GM21526 (cell line): Measurements from ENCODE around the gene NDUFAF8.
"Not testable (repeated sequence)": the region's sequence is repeated elsewhere in the genome, so short reads cannot be mapped to it uniquely, and the experiment has no call there.

Experiments used
- ATAC-seq: cut with Tn5 transposase; IDR thresholded peaks from one replicate; pipeline ENCODE4 v1.9.1; 2021; ENCODE audit warnings: moderate library complexity; ENCODE audit not compliant: unreplicated experiment, low FRiP score

NDUFAF8 gene

DNA sequence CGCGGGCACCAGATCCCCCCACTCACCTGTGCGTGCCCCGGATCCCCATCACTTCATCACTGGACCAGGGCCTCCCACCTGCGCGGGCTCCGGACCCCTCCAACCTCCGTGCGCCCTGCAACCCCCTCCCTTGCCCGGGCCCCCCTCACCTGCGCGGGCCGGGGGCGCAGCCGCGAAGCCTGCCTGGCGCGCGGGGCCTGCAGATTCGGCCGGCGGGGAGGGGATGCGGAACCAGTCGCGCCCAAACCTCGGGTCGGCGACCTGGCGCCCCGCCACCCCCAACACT lies 16.6 kb upstream of the NDUFAF8 start:
- ATAC-seq = peak; percentile 9

DNA sequence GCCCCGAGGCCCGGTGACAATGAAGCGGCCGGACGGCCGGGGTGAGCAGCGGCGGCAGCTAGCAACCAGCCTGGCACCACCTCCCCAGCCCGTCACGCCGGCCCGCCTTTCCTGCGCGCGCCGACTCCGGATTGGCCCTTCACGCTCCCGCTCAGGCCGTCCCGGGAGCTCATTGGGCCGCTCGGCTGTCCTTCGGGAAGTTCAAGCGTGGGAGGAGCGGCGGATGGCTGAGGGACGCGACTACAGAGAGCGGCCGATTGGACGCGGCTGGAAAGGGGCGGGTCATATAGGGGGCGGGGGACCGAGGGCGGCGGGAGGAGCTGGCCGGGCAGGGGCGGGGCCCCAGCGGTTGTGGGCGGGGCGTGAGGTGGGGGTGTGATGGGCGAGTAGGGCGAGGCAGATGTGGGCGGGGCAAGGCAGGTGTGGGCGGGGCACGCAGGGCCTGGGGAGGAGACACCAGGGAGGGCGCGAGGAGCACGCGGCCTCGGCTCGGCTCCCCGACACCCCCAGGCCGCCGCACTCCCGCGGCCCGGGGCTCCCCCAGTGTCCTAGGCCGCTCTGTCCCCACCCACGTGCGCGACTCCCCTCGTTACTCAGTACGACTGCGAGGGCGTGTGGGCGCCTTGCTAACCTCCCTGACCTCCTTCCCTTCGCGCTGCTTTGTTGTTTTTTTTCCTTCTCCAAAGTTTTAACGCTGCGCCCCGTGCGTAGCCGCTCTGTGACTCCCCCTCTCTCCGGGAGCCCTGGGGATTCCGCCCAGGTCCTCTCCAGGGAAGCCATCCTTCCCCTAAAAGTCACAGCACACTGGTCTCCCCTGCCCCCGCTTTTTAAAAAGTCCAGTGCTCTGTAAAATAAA lies 16.0 kb upstream of the NDUFAF8 start, which contains the start of gene CEP131:
CEP131 (minus strand) TSS at position 60 of the 856 bp plus-strand sequence. CDS start 2,909 bp downstream, outside the sequence.
- peak; percentile 89 for ATAC-seq

GRCh38 chr17:81223762-81224130 lies 15.4 kb upstream of the NDUFAF8 start:
- ATAC-seq = no peak

DNA sequence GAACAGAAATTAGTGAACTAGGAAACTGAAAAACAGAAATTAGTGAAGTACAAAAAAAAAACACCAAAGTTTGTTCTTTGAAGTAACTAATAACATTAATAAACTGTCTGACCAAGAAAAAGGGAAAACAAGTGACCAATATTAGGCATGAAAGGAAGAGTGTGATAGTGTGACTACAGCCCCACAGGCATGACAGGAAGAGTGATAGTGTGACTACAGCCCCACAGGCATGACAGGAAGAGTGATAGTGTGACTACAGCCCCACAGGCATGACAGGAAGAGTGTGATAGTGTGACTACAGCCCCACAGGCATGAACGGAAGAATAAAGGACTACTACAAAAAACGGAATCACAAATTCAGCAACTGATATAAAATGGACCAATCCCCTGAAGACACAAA lies 11.5 kb upstream of the NDUFAF8 start:
- ATAC-seq = not testable (repeated sequence)

- ATAC-seq = no peak
These were observed 10.7 kb upstream of the NDUFAF8 start for GRCh38 chr17:81228420-81228819.

GRCh38 chr17:81228834-81229665 lies 10.1 kb upstream of the NDUFAF8 start:
- no peak for ATAC-seq

DNA sequence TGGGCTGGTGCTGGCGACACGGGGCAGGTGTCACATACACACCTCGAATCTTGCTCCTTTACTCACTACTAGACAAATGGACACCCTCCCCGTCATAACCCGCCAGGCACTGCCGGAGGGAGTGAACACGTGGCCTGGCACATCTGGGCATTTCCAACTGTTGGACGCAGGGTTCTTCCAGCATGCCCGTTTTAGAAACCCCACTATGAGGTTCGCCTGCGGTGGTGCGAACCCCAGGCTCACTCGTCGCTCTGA lies 9.5 kb upstream of the NDUFAF8 start:
- ATAC-seq = no peak

DNA sequence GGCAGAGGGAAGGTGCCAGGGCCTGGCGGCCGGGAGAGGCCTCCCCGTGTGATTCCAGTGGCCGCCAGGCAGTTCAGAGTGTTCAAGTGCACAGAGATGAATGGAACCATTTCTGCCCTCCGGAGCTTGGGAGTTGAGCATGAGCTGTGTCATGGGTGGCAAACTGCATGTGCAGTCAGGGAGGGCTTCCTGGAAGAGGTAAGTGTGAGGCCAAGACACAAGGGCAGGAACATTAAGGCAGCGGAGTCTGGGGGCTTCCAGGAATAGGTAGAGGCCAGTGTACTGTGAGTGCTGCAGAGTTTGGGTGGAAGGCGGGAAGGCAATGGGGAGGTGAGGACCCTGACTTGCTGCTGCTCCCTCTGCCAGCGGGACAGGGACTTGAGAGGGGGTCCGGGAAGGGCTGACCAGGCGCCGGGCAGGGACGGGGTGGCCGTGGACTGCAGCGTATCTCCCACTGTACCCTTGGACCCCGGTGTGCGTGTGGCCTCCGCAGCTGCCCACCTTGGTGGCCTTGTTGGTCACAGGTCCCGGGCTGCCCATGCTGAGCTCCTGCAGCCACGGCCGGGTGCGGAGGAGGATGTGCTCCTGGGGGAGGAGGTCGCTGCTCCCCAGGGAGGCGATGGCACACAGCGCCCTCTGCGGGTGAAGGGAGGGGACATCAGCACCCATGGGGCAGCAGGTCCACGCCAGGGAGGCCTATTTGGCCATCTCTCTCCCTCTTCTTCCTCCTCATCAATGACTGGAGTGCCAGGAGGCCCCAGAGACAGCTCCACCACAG lies 8.9 kb upstream of the NDUFAF8 start:
- ATAC-seq = no peak

GRCh38 chr17:81231121-81231645 lies 7.9 kb upstream of the NDUFAF8 start:
- no peak for ATAC-seq

DNA sequence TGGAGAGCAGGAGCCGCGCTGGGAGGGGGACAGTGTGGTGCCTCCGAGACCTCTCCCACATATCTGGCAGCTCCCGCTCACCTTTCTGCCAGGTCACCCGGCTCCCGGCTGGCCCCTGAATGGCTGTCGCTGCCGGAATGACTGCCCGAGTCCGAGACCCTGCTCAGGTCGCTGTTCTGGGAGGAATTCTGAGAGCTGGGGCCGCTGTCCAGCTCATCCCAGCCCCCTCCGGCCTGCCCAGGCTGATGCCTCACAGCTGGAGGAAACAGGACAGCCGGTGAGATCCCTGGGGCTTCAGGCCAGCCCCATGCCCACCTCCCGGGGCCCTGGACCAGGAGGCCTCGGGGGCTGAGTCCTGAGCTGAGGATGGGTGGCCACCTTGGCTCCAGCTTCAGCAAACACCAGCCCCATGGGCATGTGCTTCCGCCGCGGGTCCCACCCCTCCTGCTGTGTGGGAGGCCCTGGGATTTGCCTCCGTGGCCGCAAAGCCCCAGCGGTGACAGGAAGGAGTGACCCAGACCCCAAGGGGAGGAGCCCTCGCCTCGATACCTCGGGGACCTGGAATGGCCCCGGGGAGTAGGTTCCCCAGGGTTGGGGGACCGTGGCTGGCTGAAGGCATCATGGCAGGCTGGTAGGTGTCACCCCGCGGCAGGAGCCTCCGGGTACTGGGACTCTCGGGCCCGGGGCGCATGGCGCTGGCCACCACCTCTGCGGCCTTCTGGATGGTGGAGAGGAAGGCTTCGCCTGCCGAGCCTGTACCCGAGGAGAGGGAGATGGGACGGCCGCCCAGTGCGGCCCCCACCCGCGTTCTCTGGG lies 7.1 kb upstream of the NDUFAF8 start:
- no peak for ATAC-seq

DNA sequence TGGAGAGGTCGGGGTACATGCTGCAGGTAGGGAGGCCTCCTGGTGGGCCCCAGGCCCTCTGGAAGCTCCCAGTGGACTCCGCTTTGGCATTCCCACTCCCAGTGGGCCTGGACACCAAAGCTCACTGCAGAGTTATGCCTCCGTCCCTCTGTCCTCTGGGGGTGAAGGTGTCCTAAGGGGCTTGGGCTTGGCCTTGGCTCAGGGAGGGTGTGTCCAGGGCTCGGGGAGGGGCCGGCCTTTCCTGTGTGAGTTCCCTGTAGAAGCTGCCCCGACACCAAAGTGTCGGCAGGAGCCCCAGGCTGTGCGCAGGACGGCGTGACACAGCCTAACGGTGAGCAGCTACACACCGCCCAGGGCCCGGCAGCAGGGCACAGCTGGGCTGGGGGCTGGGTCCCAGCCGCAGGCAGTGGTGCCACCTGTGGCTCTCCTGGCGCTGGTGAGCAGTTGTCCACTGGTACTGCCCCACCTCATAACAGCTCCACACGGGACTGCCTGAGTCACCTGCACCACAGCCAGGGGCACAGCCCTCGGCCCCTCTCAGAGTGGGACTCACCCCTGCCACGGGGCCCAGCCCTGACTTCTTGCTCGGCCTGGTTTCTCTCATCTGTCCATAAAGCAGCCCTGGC lies 6.4 kb upstream of the NDUFAF8 start:
- ATAC-seq = no peak

DNA sequence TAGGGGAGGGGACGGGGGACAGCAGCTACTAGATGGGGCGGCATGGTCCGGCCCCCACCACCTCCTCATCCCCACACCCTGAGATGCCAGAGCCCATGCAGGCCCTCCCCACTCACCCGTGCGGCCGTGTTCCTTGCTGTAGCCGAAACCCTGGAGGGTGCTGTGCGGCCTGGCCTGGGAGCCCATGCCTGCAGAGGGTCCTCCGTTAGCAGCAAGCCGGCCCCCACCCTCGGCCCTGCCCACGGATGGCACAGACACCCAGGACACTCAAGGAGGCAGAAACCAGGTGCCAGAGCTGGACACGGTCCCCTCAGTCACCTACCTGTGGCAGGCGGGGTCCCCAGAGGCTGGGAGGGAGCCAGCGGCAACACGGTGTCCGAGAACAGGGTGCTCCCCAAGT lies 5.8 kb upstream of the NDUFAF8 start:
- ATAC-seq = no peak

DNA sequence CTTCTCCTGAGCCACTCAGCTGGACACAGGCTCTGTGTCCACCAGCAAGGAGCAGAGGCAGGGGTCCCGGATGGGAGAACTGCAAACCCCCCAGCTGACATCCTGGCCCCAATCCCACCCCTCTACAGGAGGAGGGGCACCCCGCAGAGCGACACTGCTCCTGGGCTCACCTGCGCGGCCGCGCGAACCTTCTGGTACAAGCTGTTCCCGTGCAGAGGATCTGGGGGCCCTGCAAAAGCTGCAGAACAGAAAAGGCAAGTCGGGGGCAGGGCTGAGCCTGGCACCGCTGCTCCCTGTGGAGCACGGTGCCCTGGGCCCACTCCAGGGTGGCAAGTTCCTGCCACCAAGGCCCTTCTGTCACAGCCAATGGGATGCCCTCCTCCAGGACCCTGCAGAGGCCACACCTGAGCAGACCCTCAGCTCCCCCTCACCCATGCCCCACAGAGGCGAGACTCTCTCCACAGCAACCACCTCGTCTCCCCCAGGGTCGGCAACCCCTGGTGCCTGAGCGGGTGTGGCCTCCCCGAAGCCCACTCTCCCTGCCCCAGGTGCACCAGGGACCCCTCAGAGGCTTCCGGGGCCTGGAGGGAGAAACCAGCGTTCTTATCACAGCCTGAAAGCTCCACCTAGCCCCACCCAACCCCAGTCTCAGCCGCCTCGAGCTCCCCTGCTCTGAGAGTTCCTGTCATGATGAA lies 5.2 kb upstream of the NDUFAF8 start:
- ATAC-seq = no peak

DNA sequence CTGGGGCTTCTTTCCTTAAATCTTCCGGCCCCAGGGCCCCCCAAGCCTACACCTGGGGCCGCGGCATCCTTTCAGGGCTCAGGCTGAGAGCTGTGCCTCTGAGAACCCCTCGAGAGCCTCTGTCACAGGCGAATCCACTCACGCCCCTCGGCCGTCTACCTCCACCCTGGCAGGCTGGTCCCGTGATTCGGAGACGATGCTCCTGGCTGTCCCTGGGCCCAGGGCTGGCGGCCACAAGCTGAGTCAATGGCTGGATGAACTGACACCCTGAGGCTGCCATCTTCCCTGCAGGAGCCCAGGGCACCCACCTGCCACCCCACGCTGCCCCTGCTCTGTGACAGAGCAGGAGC lies 4.6 kb upstream of the NDUFAF8 start:
- ATAC-seq = no peak

DNA sequence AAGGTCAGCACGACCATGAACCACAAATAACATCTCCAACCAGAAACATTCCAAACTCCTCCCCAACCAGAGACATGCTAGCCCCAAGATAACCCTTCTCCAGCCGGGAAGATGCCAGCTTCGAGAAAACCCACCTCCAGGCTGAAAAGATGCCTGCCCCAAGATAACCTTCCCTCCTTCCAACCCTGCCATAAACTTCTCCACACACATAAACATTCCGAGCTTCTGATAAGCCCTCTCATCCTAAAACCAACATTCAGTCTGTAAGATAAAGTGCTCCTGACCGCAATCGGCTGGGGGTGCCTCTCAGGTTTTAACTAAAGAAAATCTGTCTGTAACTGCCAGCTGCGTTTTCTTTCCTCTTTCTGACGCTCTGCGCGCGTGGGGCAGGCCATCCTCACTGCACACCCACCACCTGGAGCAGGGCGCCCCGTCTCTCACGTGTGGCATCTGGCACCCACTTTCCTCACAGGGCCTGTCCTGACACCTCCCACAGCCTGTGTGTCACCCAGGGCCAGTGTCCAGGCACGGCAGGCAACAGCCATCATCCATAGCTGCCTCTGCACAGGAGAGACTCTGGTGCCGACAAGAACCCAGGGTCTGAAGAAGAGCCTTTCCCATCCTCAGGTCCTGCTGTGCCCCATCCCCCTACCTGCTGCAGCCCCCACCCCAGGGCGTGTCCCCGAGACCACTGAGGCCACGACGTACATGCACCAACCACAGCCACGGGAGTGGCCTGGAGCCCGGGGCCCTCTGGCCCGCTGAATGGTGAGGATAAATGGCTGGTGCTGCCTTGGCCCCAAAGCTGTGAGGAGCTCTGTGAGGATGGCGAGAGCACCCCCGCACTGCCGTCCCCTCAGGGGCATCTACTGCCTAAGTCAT lies 3.9 kb upstream of the NDUFAF8 start:
- ATAC-seq = no peak

DNA sequence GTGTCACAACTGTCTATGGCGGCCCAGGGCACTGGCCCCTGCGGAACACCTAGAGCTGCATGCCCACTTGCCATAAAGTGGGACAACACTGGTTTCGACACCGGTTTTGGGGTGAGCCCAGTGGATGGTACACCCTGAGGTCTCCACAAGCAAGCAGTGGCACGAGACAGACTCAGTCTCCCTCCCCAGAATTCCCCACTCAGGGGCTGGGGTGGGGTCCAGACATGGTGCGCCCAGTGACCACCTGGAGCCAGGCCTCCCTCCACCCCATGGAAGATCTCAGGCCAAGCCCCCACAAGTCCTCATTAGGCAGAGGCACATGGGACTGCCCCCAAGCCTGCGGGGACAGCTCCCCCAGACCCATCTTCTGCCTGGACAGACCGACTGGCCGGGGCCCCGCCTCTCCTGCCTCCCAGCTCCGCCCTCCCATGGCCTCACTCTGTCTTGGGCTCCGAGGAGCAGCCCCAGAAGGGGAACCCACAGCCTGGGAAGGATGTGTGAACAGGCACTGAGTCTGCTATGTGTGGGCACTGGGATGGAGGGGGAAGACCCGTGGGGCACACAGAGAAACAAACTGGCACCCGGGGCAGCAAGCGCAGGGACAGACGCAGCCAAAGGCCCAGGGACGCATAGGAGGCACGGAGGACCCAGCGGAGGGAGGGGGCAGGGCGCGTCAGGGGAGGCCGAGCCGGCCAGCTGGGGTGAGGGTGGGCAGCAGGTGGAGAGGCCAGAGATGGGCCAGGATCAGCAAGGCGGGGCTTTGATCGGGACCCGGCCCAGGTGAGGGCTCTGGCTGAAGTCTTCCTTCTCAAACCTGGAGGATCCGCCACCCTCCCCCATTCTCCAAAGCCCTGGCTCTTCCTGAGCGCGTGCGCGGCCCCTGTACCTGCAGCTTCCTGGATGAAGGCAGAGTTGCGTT lies 3.0 kb upstream of the NDUFAF8 start:
- no peak for ATAC-seq

GRCh38 chr17:81236784-81237183 lies 2.3 kb upstream of the NDUFAF8 start:
- no peak for ATAC-seq
